GM21529 (cell line): ENCODE measurements around the gene MEF2A.

Experiments used
- ATAC-seq: cut with Tn5 transposase; IDR thresholded peaks from one replicate; pipeline ENCODE4 v1.9.1; 2021; ENCODE audit not compliant: unreplicated experiment

The MEF2A gene

DNA sequence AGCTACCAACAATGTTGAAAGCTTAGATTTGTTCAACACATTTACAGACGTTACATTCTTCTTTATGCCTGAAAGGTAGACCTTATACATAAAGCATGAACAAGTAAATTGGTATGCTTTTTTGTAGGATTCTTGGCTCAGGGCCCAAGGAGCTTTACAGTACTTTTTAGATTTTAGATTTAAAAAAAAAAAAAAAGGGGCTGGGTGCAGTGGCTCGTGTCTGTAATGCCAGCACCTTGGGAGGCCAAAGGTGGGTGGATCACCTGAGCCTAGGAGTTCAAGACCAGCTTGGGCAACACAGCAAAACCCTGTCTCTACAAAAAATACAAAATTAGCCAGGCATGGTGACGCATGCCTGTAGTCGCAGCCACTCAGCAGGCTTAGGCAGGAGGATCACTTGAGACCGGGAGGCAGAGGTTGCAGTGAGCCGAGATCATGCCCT is 39.7 kb downstream of the MEF2A start:
- no peak for ATAC-seq

GRCh38 chr15:99605990-99606389 is 40.2 kb downstream of the MEF2A start:
- ATAC-seq: no peak

DNA sequence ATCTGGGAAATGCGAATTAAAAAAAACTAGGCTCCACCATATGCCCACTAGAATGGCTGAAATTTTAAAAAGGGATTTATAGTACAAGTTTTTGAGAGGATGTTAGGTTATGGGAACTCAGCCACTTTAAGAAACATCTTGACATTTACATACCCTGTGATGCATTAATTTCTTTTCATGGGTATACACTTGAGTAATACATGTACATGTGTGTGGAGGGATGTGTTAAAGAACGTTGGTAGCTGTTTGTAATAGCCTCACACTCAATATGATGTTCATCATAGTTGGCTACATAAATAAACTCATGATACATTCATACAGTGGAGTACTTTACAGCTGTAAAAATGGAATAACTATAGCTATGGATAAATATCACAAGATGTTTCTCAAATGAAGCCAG is 40.9 kb downstream of the MEF2A start:
- ATAC-seq: no peak

- no peak for ATAC-seq
These were observed 47.7 kb downstream of the MEF2A start for GRCh38 chr15:99613481-99613880.

DNA sequence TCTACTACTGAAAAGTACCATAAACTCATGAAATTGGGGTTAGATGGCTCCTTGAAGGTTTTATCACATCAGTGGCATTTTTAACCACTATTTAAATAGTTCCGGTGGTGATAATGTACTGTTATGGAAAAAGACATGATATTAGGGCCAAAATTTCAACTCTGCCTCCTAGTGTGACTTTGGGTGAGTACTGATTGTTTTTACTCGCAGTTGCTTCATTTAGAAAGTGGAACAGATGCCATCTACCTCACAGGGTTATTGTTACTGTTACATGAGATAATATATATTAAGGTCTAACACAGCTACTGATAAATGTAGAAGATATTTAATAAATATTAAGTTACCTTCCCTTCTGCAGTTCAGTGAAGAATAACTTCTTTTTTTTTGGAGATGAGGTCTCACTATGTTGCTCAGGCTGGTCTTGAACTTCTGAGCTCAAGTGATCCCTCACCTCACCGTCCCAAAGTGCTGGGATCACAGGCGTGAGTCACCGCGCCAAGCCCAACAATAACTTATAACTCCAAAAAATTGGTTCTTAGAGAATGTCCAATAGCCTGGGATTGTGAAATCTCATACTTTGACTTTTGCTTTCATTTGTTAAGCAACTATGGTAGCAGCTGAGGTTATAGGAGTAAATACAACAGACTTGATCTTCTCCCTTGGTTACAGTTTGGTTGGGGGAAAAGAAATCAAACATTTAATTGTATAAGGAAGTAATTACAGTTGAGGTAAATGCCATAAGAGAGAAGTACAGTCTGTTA is 48.3 kb downstream of the MEF2A start:
- no peak for ATAC-seq

- peak; percentile 64 for ATAC-seq
These were observed 49.0 kb downstream of the MEF2A start for GRCh38 chr15:99614749-99615288.

GRCh38 chr15:99615460-99615859 is 49.7 kb downstream of the MEF2A start:
- ATAC-seq: no peak

DNA sequence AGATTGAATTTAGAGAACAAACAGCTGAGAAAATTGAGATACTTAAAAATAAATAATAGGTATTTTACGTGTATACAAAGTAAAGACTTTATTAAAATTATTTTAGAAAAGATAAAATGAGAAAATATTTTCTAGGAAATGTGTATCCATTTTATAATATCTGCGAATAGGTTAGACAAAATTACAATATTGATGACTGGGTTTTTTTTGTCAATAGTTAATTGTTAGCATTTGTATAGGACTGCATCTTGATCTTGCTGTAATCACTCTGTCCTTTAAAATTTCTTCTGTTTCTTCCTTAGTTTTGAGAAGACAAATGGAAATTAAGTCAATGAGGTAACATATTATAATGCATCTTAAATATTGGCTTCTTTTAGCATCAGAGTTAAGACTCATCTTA is 50.3 kb downstream of the MEF2A start:
- no peak for ATAC-seq

GRCh38 chr15:99616773-99617342 is 51.1 kb downstream of the MEF2A start:
- ATAC-seq: no peak

GRCh38 chr15:99618941-99619411 is 53.2 kb downstream of the MEF2A start:
- ATAC-seq: no peak

- ATAC-seq: no peak
These were observed 53.9 kb downstream of the MEF2A start for GRCh38 chr15:99619712-99620111.

- ATAC-seq: no peak
These were observed 54.4 kb downstream of the MEF2A start for GRCh38 chr15:99620178-99620577.

GRCh38 chr15:99621767-99622166 is 56.0 kb downstream of the MEF2A start:
- ATAC-seq: no peak

GRCh38 chr15:99628374-99629001 is 62.7 kb downstream of the MEF2A start:
- ATAC-seq: no peak

GRCh38 chr15:99630607-99631131 is 64.9 kb downstream of the MEF2A start:
- ATAC-seq: peak; percentile 26

DNA sequence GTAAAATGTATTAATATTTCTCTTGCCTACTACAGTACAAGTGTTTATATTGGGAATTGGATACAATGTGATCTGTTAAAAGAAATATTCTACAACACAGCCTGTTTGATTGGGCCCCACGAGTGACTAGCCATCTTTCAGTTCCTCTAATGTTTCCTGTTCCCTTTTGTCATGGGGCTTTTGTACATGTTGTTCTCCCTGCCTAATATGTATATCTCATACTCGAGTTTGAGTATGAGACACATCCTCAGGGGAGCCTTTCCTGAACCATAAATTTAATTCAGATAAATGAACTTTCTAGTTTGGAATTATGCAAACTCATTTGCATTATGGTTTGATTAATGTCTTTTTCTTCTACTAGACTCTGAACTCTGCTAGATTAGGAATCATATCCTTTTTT is 65.5 kb downstream of the MEF2A start:
- ATAC-seq: peak; percentile 93

DNA sequence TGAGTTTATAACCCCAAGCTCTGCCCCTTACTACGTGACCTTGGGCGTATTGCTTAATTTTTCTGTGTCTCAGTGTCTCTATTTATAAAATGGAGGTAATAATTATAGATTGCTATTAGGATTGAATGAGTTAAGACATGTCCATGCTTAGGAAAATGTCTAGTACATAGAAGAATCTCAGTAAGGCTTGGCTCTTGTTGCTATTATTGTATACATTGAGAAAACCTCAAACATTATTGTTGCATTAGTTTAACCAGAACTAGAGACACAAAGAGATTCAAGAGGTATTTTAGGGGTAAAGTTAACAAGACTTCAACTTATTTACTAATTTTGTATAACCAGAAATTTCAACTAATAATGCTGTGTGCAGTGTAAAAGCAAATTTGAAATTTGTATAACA is 66.7 kb downstream of the MEF2A start:
- ATAC-seq: no peak

GRCh38 chr15:99633655-99634054 is 67.9 kb downstream of the MEF2A start:
- ATAC-seq: no peak

DNA sequence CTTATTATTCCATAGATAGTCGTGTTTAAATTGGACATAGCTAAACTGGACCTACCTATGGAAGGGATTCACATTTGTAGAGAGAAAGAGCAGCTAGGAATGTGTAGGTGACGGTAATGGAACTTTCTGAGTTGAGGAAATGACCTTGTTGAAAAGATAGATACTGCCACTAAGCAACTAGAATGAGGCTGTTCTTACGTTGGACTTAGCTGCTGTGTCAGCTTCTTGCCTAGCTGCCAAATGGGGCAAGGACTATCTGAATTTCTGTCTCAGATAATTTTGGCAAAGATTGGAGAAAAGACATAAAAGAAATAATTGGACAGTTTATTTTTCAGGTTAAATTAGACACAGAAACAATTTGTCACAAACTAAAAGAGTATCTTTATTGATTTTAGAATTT is 68.8 kb downstream of the MEF2A start:
- no peak for ATAC-seq

DNA sequence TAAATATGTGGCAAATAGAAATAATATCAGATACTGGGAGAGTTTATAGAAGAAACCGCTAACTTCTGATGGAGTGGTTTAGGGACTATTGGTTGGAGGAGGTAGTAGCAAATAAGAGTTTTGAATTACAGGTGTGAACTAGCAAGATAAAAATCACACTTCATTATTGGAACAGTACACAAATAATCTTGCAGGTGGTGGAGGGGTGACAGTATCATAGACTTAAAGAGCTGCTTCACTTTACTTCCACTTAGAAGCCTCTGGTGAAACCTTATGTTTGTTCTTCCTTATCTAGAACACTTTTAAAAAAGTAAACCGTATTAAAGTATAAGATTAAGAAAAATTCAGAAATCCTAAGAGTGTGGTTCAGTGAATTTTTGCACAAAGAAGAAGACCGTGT is 69.4 kb downstream of the MEF2A start:
- ATAC-seq: no peak

DNA sequence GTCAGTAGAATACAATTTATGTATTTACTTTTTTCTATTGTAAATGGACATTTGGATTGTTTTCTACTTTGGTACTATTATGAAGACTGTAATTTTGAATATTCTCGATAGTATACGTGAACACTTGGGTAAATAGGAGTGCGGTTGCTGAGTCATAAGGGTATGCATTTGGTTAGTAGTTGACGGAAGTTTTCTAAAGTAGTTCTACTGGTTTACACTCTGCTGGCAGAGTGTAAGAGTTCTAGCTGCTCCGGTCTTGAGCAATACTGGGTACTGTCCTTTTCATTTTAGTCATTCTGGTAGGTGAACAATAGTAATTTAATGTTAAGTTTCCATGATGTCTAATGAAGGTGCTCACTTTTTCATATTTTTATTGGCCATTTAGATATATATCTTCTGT is 70.0 kb downstream of the MEF2A start:
- peak; percentile 59 for ATAC-seq
